ENCODE results near the gene COX4I2.
"Not testable (repeated sequence)": the region's sequence is repeated elsewhere in the genome, so short reads cannot be mapped to it uniquely, and the experiment has no call there.

COX4I2 gene

DNA sequence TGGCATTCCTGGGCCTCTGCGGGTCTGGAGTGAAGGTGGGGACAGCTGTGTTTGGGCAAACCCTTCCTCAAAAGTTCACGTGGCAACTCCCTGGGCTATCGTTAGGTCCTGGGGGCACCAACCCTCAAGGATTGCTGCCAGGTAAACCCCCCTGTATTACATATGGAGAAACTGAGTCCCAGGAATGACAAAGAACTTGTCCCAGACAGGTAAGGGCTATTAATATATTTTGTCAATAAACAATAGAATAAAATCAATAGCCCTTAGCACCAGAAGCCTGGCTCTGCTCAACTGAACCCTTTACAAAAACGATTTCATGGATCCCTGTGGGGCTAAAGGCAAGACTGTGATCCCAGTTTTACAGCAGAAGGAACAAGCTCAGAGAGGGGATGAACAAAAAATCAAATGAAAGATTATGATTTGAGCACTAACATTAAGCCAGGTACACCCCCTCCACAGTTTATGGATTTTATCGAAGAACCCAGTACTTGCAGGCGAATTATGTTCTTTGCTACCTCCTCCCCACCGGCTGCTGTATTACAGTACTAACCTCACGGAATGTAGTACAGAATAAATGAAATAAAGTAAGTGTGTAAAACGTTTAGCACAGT, 30.0 kb upstream of the COX4I2 start:
- no peak for DNase-seq (ENCODE audit: low read depth in 3 of 3, low spot score in 1 of 3)

GRCh38 chr20:31608251-31608945, 29.3 kb upstream of the COX4I2 start:
- no peak for DNase-seq (ENCODE audit: low read depth in 3 of 3, low spot score in 1 of 3)

DNA sequence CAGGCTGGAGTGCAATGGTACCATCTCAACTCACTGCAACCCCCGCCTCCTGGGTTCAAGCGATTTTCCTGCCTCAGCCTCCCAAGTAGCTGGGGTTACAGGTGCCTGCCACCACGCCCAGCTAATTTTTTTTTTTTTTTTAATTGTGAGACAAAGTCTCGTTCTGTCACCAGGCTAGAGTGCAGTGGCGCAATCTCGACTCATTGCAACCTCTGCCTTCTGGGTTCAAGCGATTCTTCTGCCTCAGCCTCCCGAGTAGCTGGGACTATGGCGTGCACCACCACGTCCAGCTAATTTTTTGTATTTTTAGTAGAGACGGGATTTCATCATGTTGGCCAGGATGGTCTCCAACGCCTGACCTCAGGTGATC, 25.5 kb upstream of the COX4I2 start:
- DNase-seq (ENCODE audit: low read depth in 3 of 3, low spot score in 1 of 3): not testable (repeated sequence)

DNA sequence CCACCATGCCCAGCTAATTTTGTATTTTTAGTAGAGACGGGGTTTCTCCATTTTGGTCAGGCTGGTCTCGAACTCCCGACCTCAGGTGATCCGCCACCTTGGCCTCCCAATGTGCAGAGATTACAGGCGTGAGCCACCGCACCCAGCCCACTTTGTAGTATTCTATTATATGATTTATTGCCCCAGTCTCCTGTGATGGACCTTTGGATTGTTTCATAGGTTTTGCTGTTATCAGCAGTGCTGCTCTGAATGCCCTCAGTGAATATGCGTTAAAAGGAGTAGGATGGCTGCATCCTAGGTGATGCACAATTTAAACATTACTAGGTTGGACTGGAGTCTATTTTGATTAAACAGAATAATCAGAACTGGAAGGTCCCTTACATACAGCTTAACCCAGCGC, 22.3 kb upstream of the COX4I2 start:
- DNase-seq (ENCODE audit: low read depth in 3 of 3, low spot score in 1 of 3): no peak

DNA sequence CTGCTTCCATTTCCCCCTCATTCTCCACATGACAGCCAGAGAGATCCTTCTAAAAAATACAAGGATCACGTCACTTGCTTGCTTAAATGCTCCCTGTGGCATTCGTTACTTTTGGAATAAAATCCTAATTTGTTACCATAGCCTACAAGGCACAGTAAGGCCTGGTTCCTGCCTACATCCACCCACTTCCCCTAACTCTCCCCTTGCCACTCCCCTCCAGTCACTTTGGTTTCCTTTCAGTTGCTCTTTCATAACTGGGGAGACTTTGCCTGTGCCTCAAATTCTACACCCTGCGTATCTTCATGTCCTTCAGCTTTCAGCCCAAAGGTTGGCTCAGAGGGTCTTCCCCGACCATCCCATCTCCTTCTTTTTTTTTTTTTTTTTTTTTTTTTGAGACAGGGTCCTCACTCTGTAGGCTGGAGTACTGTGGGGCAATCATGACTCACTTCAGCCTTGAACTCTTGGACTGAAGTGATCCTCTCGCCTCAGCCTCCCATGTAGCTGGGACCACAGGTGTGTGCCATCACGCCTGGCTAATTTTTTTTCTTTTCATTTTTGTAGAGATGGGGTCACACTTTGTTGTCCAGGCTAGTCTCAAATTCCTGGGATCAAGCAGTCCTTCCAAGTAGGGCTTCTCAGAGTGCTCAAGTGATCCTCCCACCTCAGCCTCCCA, 20.1 kb upstream of the COX4I2 start:
- DNase-seq (ENCODE audit: low read depth in 3 of 3, low spot score in 1 of 3): no peak

DNA sequence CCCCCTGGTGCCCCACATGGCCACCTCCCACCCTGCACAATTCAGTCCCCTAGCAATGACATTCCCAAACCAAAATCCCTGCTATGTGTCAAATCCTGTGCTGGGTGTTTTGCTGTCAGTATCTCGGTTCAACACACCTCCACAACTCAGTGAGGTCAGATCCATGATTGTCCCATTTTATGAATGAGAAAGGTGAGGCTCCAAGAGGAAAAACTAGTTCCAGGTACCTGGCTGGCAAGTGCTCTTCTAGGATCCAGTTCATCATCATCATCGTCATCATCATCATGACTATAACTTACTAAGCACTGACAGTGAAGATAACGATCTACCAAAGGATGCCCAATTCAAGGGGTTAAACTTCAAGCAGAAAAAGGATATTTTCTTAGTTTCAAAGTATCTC, 17.5 kb upstream of the COX4I2 start:
- DNase-seq (ENCODE audit: low read depth in 3 of 3, low spot score in 1 of 3): no peak

GRCh38 chr20:31623123-31623505, 14.6 kb upstream of the COX4I2 start:
- DNase-seq (ENCODE audit: low read depth in 3 of 3, low spot score in 1 of 3): not testable (repeated sequence)

GRCh38 chr20:31626534-31626933, 11.2 kb upstream of the COX4I2 start:
- DNase-seq (ENCODE audit: low read depth in 3 of 3, low spot score in 1 of 3): not testable (repeated sequence)

- DNase-seq (ENCODE audit: low read depth in 3 of 3, low spot score in 1 of 3): not testable (repeated sequence)
Measured at GRCh38 chr20:31628057-31628456, 9.7 kb upstream of the COX4I2 start.

- DNase-seq (ENCODE audit: low read depth in 3 of 3, low spot score in 1 of 3): no peak
Measured at GRCh38 chr20:31630187-31630790, 7.4 kb upstream of the COX4I2 start.

DNA sequence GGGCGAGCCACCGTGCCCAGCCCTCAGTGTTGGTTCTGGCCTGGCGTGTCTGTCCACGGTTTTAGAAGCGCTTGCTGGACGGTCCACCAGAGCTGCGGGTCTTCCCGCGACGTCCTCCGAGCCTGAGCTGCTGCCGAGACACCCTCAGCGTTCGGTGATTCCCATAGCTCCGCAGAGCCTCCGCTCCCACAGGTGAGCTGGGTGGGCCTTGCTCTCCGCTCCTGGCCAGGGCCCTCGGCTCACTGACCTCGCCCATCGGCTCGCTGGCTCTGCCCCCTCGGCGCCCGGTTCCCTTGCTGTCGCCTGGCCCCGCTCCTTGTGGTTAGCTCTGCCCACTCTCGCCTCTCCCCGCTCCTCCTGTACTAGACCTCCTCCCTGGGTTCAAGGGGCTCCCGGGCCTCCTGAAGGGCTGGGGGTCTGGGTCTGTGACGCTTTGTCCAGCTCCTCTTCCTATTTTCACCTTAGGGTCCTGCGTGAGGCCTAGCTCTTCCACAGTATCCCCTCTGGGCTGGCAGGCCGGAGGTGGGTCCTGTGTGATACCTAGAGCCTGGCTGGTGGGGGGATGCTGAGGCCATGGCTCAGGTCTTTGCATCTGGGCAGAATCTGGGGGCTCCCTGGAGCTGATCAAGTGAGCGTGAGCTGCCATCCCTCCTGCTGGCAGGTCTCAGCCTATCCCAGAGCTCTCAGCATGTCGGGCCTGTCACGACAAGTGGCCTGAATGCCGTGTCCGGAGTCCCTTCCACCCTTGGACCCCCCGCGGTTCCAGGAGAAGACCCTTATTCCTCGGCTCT, 5.0 kb upstream of the COX4I2 start:
- no peak for DNase-seq (ENCODE audit: low read depth in 3 of 3, low spot score in 1 of 3)

DNA sequence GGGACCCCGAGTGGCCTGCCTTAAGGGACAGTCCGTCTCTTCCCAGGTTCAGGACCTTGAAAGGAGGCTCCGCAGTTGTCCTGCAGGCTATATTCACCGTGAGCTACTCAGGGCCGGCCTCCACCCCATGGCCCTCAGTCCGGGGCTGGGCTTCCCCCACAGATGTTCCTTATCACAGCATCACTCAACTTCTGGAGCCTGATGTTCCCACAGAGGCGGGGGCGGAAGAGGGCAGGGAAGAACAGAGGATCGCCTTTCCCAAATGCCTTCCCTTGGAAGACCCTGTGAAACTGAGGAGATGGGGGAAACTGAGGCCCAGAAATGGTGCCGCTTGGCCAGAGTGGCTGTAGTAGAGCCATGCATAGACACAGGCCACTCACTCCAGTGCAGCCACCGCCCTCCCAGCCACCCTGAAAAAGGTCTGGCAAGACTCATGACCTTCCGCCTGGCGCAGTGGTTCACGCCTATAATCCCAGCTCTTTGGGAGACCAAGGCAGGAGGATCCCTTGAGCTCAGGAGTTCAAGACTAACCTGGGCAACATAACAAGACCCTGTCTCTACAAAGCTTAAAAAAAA, 4.3 kb upstream of the COX4I2 start:
- no peak for DNase-seq (ENCODE audit: low read depth in 3 of 3, low spot score in 1 of 3)

- no peak for DNase-seq (ENCODE audit: low read depth in 3 of 3, low spot score in 1 of 3)
Measured at GRCh38 chr20:31638317-31638716, 605 bp downstream of the COX4I2 start.

- DNase-seq (ENCODE audit: low read depth in 3 of 3, low spot score in 1 of 3): no peak
Measured at GRCh38 chr20:31638816-31639215, 1.1 kb downstream of the COX4I2 start.

DNA sequence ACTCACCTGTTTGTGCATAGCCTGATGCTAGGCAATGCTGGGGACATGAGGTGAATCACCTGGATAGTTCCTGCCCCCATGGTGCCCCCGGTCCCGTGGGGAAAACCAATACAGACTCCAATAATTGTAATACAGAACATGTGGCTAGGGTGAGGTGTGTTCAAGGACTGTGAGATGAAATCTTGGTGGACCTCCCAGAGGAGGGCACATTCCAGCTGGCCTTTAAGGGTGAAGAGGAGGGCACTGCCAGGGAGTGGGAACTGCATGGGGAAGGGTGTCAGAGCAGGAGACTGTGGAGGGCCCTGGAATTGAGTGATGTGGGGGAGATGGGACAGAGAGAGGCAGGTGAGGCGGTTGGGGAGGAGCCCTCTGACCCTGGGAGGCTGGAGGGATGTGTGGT, 2.5 kb downstream of the COX4I2 start:
- no peak for DNase-seq (ENCODE audit: low read depth in 3 of 3, low spot score in 1 of 3)

DNA sequence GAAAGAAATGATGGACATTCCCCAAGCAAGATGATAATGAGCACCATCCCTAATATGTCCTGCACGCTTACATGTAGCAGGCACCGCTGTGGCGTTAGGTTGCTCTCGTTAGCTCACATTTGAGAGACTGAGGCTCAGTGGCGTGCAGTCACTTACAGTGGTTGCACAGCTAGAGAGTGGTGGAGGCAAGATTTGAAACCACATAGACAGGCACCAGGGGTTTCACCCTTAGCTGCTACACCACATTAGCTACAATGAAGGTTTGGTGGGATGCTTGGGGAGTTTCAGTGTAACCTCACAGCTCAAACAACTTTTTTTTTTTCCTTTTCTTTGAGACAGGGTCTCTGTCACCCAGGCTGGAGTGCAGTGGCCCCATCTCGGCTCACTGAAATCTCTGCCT, 3.7 kb downstream of the COX4I2 start:
- no peak for DNase-seq (ENCODE audit: low read depth in 3 of 3, low spot score in 1 of 3)

DNA sequence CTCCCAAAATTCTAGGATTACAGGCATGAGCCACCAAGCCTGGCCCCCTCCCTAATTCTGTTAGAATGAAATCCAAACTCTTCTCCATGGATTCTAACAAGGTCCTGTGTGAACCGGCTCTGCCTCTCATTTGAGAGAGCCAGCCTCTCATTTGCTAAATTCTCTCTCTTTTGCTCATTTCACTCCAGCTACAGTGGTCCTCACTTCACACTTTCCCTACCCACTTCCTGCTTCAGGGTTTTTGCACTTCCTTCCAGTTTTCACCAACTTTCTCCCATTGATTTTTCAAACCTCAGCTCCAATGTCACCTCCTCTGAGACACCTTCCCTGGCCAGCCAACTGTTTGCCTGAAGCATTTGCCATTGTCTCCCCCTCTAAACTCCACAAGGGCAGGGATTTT, 5.1 kb downstream of the COX4I2 start:
- no peak for DNase-seq (ENCODE audit: low read depth in 3 of 3, low spot score in 1 of 3)

DNA sequence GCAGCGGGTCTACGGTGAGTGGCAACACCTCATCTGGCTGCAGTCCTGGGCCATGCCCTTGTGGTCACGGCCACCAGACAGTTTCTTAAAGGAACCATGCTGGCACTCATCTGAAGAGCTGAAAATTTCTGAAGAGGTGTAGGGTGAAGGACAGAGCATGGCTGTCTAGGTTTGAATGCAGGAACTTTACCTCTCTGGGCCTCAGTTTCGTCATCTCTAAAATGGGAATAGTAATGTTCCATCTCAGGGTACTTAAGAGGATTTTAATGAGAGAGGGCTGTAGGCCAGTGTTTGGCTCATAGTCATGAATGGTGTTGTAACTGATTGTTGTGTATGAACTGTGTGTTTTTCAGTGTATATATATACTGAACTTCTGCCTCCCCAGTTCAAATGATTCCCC, 5.8 kb downstream of the COX4I2 start:
- DNase-seq (ENCODE audit: low read depth in 3 of 3, low spot score in 1 of 3): no peak

DNA sequence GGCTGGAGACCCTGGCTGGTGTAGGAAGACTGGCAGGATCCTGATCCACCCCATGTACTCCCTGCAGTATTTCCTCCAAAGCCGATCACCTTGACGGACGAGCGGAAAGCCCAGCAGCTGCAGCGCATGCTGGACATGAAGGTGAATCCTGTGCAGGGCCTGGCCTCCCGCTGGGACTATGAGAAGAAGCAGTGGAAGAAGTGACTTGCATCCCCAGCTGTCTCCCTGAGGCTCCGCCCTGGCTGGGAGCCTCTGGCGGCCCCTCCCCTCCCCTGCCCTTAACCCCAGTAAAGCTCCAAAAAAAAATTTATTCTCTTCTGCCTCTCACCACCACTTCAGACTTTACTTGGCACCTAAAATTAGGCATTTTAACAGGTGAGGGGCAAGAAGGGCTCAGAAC, 7.0 kb downstream of the COX4I2 start:
- DNase-seq (ENCODE audit: low read depth in 3 of 3, low spot score in 1 of 3): no peak

- DNase-seq (ENCODE audit: low read depth in 3 of 3, low spot score in 1 of 3): not testable (repeated sequence)
Measured at GRCh38 chr20:31648104-31648503, 10.4 kb downstream of the COX4I2 start.

GRCh38 chr20:31652917-31653396, 15.2 kb downstream of the COX4I2 start:
- no peak for DNase-seq (ENCODE audit: low read depth in 3 of 3, low spot score in 1 of 3)
